Tibial nerve (tissue), 3 donors: ENCODE measurements around the gene CYB5R2.

Source experiments
- POLR2A ChIP-seq, 2 donors: fragments of 450-650 bp; IDR thresholded peaks; one replicate each; pipeline ENCODE4 v1.6.1; 2017; ENCODE audit warnings: antibody characterized with exemption in 2 of 2, mild to moderate bottlenecking in 2 of 2, moderate library complexity in 2 of 2
- TF ChIP-seq, protein P1 (sequence below), 5 experiments: fragments of 200-600 bp in 3 of 5; fragments of 450-650 bp in 2 of 5; sonication (generic) in 3 of 5; IDR thresholded peaks; one replicate each; pipeline ENCODE4 v1.5.1; 2016 to 2019; ENCODE audit warnings: antibody characterized with exemption in 5 of 5, mild to moderate bottlenecking in 3 of 5, moderate library complexity in 2 of 5

DNA sequence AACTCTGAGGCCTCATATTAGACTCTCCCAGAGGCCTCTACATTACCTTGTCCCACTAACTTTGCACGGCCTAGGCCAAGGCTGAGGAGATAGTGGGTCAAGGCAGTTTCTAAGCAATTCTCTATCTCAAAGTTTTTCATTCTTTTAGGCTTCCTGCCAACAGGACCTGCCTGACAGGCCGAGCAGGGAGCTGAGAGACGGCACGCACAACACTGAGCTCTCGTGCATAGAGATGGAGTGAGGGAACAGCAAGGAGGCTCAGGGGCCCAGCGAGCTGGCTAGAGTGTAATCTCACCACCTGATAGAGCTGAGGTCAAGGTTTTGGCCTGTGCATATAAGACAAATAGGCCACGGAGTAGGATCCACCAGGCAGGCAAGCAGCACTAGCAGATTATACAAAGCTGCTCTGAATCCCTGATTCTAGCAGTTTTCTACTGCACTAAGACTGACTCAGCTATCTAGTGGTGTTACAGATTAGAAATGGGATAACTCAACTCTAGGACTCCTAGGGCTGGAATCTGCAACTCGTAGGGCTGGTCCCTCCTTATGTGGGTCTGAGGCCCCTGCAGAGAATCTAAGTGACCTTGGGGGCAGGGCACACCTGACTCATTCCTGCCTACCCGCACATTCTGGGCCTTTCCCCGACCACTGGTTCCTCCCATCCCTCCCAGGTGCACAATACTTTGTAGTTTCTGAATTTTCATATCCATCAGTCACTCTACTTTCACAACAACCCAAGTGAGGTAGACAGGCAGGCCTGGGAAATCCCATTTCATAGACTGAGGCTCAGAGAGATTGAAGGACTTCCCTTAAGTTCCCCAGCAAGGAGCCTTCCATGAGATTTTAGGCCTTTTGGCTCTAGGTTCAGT, 1.7 kb downstream of the CYB5R2 start:
- TF ChIP-seq, protein P1, sequence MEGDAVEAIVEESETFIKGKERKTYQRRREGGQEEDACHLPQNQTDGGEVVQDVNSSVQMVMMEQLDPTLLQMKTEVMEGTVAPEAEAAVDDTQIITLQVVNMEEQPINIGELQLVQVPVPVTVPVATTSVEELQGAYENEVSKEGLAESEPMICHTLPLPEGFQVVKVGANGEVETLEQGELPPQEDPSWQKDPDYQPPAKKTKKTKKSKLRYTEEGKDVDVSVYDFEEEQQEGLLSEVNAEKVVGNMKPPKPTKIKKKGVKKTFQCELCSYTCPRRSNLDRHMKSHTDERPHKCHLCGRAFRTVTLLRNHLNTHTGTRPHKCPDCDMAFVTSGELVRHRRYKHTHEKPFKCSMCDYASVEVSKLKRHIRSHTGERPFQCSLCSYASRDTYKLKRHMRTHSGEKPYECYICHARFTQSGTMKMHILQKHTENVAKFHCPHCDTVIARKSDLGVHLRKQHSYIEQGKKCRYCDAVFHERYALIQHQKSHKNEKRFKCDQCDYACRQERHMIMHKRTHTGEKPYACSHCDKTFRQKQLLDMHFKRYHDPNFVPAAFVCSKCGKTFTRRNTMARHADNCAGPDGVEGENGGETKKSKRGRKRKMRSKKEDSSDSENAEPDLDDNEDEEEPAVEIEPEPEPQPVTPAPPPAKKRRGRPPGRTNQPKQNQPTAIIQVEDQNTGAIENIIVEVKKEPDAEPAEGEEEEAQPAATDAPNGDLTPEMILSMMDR (IDR thresholded peaks at IDR 0.05) = no peak
- TF ChIP-seq POLR2A (IDR thresholded peaks at IDR 0.05) = no peak
